ENCODE results near the gene SUPT20H. TPM values are rescaled to one million over a fixed set of nuclear protein-coding genes. Genes with fewer than 3 reads are reported as not detected.

The SUPT20H gene
- total and polyA plus RNA-seq, 2 donors (not counting 1 experiment from before 2014, with no cell fraction given) = 43.8 to 93.7 TPM

DNA sequence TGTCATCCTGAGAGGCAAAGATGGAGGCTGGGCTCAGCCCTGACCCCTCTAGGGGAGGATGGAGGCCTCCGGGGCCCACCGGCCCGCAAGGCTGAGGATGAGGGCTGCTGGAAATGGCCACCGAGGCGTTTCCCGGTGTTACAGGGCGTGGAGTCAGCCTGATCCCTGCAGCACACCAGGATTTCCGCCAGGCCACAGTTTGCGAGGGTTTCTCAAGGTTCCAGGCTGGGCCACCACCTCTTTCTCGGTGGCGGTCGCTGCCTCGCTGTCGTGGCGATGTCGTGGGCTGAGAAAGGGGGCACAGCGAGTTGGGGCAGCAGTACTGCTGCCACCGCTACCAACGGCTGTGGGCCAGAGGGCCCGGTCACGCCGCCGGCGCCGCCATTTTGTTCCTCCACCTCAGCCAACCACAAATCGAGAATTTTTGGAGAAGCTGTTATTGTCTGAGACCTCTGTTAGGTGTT, 45.8 kb upstream of the SUPT20H start, which contains the start of gene CSNK1A1L:
CSNK1A1L (minus strand) TSS at position 414 of the 464 bp plus-strand sequence; CDS start at position 6, 408 bp downstream.
- H3K27me3 Mint-ChIP-seq = peaks cover 7% of the 10 kb centered on the region
- H3K4me1 ChIP-seq (ENCODE audit: control insufficient read depth in 2 of 2, insufficient read depth in 2 of 2, low read length in 2 of 2) = no peaks in the 10 kb centered on the region
- TF ChIP-seq, protein P1, sequence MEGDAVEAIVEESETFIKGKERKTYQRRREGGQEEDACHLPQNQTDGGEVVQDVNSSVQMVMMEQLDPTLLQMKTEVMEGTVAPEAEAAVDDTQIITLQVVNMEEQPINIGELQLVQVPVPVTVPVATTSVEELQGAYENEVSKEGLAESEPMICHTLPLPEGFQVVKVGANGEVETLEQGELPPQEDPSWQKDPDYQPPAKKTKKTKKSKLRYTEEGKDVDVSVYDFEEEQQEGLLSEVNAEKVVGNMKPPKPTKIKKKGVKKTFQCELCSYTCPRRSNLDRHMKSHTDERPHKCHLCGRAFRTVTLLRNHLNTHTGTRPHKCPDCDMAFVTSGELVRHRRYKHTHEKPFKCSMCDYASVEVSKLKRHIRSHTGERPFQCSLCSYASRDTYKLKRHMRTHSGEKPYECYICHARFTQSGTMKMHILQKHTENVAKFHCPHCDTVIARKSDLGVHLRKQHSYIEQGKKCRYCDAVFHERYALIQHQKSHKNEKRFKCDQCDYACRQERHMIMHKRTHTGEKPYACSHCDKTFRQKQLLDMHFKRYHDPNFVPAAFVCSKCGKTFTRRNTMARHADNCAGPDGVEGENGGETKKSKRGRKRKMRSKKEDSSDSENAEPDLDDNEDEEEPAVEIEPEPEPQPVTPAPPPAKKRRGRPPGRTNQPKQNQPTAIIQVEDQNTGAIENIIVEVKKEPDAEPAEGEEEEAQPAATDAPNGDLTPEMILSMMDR (IDR thresholded peaks at IDR 0.05) = no peak

DNA sequence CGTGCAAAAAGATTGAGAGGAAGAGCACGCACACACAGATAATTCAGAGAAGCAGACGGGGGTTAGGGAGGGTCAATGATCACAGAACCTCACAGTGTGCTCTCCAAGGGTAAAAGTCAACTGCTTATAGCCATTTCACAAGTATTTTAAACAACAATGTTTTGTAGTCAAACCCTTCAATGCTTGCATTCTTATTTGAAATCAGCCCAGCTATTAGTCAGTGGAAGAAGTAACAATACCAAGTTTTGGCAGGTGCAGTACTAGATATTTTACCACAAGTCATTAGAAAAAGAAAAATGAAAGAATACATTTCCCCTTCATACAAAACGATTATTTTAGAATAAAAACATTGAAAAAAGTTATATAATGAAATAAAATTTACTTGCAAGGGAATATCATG, 43.4 kb upstream of the SUPT20H start:
- H3K36me3 ChIP-seq (replicated peaks in 1 of 2; ENCODE audit: control extremely low read depth in 1 of 2, control insufficient read depth in 1 of 2, extremely low read depth in 1 of 2, insufficient read depth in 2 of 2, low read length in 1 of 2) = no peaks in the 10 kb centered on the region
- H2AFZ ChIP-seq (ENCODE audit: insufficient read depth, low read depth, low read length, poor library complexity, severe bottlenecking) = no peak overlapping the region
- intact Hi-C loops (cut with micrococcal nuclease) = no loop called here
- CTCF ChIA-PET = no interaction called here
- Mint-ChIP-seq H3K27ac (no peak overlapping the region), H3K4me1 (no peaks in the 10 kb centered on the region), H3K9me3 (ENCODE audit: insufficient read depth) (no peaks in the 10 kb centered on the region), H3K4me3 (no peak overlapping the region), H3K27me3 (peaks cover 14% of the 10 kb centered on the region)
- H3K4me2 ChIP-seq (replicated peaks; ENCODE audit: low read depth, low read length, poor library complexity, severe bottlenecking) = no peak overlapping the region
- H3K27me3 ChIP-seq (replicated peaks in 1 of 4; ENCODE audit: control extremely low read depth in 1 of 4, control insufficient read depth in 3 of 4, insufficient read depth in 4 of 4, low read length in 3 of 4) = peaks cover 0 to 4% (median 0%) of the 10 kb centered on the region in 4 experiments
- no peak overlapping the region for H3K4me3 ChIP-seq (ENCODE audit: control extremely low read depth in 1 of 5, extremely low read depth in 1 of 5, insufficient read depth in 1 of 5, low read depth in 2 of 5, low read length in 4 of 5)
- no peak overlapping the region for H3K27ac ChIP-seq (ENCODE audit: low read length in 2 of 2)
- POLR2A ChIA-PET = no interaction called here
- no peak overlapping the region for H3K9ac ChIP-seq (ENCODE audit: low read length)
- no peak for TF ChIP-seq EZH2 (IDR thresholded peaks at IDR 0.05; ENCODE audit: borderline replicate concordance, insufficient read depth, low read depth, low read length, poor library complexity, severe bottlenecking)
- TF ChIP-seq, protein P1 (IDR thresholded peaks at IDR 0.05) = no peak
- no peaks in the 10 kb centered on the region for H3K4me1 ChIP-seq (ENCODE audit: control insufficient read depth in 2 of 2, insufficient read depth in 2 of 2, low read length in 2 of 2)
- WGBS (ENCODE audit: insufficient coverage) = 82% methylated on average over 2 of the region's 4 CpGs
- DNase-seq (no peak), ATAC-seq (ENCODE audit: low read depth) (no peak)
- peaks cover 0 to 5% (median 0%) of the 10 kb centered on the region in 3 donors for H3K9me3 ChIP-seq (ENCODE audit: control extremely low read depth in 1 of 3, control insufficient read depth in 2 of 3, insufficient read depth in 1 of 3, low read length in 2 of 3)
- no peaks in the 10 kb centered on the region for H3K79me2 ChIP-seq (ENCODE audit: control insufficient read depth, insufficient read depth, low read length)
- no peaks in the 10 kb centered on the region for H4K20me1 ChIP-seq (ENCODE audit: control insufficient read depth, insufficient read depth, low read length, poor library complexity, severe bottlenecking)

More for the DNA sequence above, 45.8 kb upstream of the SUPT20H start, which contains the start of gene CSNK1A1L:
- no peak within 1 kb of the TSS for H3K4me2 ChIP-seq (replicated peaks; ENCODE audit: low read depth, low read length, poor library complexity, severe bottlenecking)
- H2AFZ ChIP-seq (ENCODE audit: insufficient read depth, low read depth, low read length, poor library complexity, severe bottlenecking) = no peak within 1 kb of the TSS
- H3K27me3 ChIP-seq (replicated peaks in 1 of 4; ENCODE audit: control extremely low read depth in 1 of 4, control insufficient read depth in 3 of 4, insufficient read depth in 4 of 4, low read length in 3 of 4) = peaks cover 0 to 4% (median 0%) of the 10 kb centered on the region in 4 experiments
- ATAC-seq (ENCODE audit: low read depth) (no peak), DNase-seq (peak; percentile 3)
- H3K36me3 ChIP-seq (replicated peaks in 1 of 2; ENCODE audit: control extremely low read depth in 1 of 2, control insufficient read depth in 1 of 2, extremely low read depth in 1 of 2, insufficient read depth in 2 of 2, low read length in 1 of 2) = no peaks in the 10 kb centered on the region
- no peaks in the 10 kb centered on the region for H4K20me1 ChIP-seq (ENCODE audit: control insufficient read depth, insufficient read depth, low read length, poor library complexity, severe bottlenecking)
- CTCF ChIA-PET = no interaction called here
- no peak within 1 kb of the TSS for H3K27ac ChIP-seq (ENCODE audit: low read length in 2 of 2)
- H3K9ac ChIP-seq (ENCODE audit: low read length) = no peak within 1 kb of the TSS
- H3K79me2 ChIP-seq (ENCODE audit: control insufficient read depth, insufficient read depth, low read length) = no peaks in the 10 kb centered on the region
- 95% methylated on average over 24 of the region's 26 CpGs for WGBS (ENCODE audit: insufficient coverage)
- Mint-ChIP-seq H3K4me3 (no peak within 1 kb of the TSS), H3K4me1 (no peaks in the 10 kb centered on the region), H3K9me3 (ENCODE audit: insufficient read depth) (no peaks in the 10 kb centered on the region), H3K27ac (no peak within 1 kb of the TSS)
- H3K9me3 ChIP-seq (ENCODE audit: control extremely low read depth in 1 of 3, control insufficient read depth in 2 of 3, insufficient read depth in 1 of 3, low read length in 2 of 3) = peaks cover 0 to 5% (median 0%) of the 10 kb centered on the region in 3 donors
- no peak within 1 kb of the TSS for H3K4me3 ChIP-seq (ENCODE audit: control extremely low read depth in 1 of 5, extremely low read depth in 1 of 5, insufficient read depth in 1 of 5, low read depth in 2 of 5, low read length in 4 of 5)
- POLR2A ChIA-PET = no interaction called here
- intact Hi-C loops (cut with micrococcal nuclease) = no loop called here

All from B cell (primary cell).